Lower leg skin (tissue), 4 donors: ENCODE results near the gene GPS1. TPM values are rescaled to one million over a fixed set of nuclear protein-coding genes. Genes with fewer than 3 reads are reported as not detected.

ENCODE experiments used
- DNase-seq, 2 donors: peaks; one replicate each; pipeline ENCODE4 v3.0.0-alpha.2; 2019; ENCODE audit warnings: low spot score in 2 of 2
- H3K4me3 ChIP-seq: fragments of 200-600 bp; sonication (generic); 2 replicates; pipeline ENCODE4 v1.5.1; 2017; ENCODE audit warnings: mild to moderate bottlenecking, low read depth; ENCODE audit not compliant: poor library complexity, severe bottlenecking
- CTCF ChIP-seq, 3 donors: fragments of 450-650 bp; IDR thresholded peaks; one replicate each; pipeline ENCODE4 v1.5.1; 2016; ENCODE audit warnings: antibody characterized with exemption in 3 of 3, mild to moderate bottlenecking in 3 of 3, moderate library complexity in 2 of 3
- POLR2A ChIP-seq, 2 donors: fragments of 450-650 bp; IDR thresholded peaks; one replicate each; pipeline ENCODE4 v1.6.1; 2016 to 2017; ENCODE audit warnings: antibody characterized with exemption in 2 of 2, mild to moderate bottlenecking in 1 of 2, moderate library complexity in 1 of 2
- WGBS, 2 donors: methylation state at CpG; one replicate each; pipeline ENCODE4 v1.1.5; 2018; 5-methylcytosine and 5-hydroxymethylcytosine counted together
- intact Hi-C: fragments of 100-400 bp; cut with DNase I; formaldehyde crosslinking; loops from one replicate; pipeline ENCODE4 v1.15.0; 2023; ENCODE audit warnings: low total_unique reads
- total RNA-seq, 4 donors: library from RNA; depleted of rRNA; stranded (reverse); fragments of >200 nt; gene quantifications; one replicate each; pipeline ENCODE4 v1.1.0, GENCODE V29; 2016

The GPS1 gene
- total RNA-seq, 4 donors from 2014 or later: 57.2 to 99.3 (median 79.1) TPM

GRCh38 chr17:82016061-82016874 lies 35.4 kb upstream of the GPS1 start:
- H3K4me3 ChIP-seq: no peak overlapping the region
- no peak for DNase-seq
- TF ChIP-seq POLR2A (IDR thresholded peaks at IDR 0.05) (no peak), CTCF (IDR thresholded peaks at IDR 0.05) (no peak)
- intact Hi-C loops: no loop called here
- 84% methylated on average over 18 to 21 of the region's 28 CpGs for whole genome bisulfite sequencing, 2 donors

- no peak for DNase-seq
- 86 to 87% methylated on average over 17 to 24 of the region's 24 CpGs for WGBS, 2 donors
- H3K4me3 ChIP-seq: no peak overlapping the region
- intact Hi-C loops: no loop called here
- TF ChIP-seq CTCF (IDR thresholded peaks at IDR 0.05): no peak
- no peak for TF ChIP-seq POLR2A (IDR thresholded peaks at IDR 0.05)
Measured at GRCh38 chr17:82016875-82017459, 34.7 kb upstream of the GPS1 start.

- DNase-seq: no peak
- intact Hi-C loops: loop anchor here (2.0 kb wide), 1 partner anchor 55 kb away; no protein-coding TSS in a partner anchor
- WGBS, 2 donors: 66 to 73% methylated on average over 10 to 13 of the region's 13 CpGs
- no peak overlapping the region for H3K4me3 ChIP-seq
- no peak for TF ChIP-seq CTCF (IDR thresholded peaks at IDR 0.05)
- no peak for TF ChIP-seq POLR2A (IDR thresholded peaks at IDR 0.05)
Measured at GRCh38 chr17:82017612-82018151, 34.0 kb upstream of the GPS1 start.

- no peak overlapping the region for H3K4me3 ChIP-seq
- intact Hi-C loops: loop anchor here (2.0 kb wide), 1 partner anchor 56 kb away; no protein-coding TSS in a partner anchor
- WGBS, 2 donors: 51 to 56% methylated on average over 15 to 17 of the region's 19 CpGs
- DNase-seq: no peak
- TF ChIP-seq POLR2A (IDR thresholded peaks at IDR 0.05) (no peak), CTCF (IDR thresholded peaks at IDR 0.05) (no peak)
Measured at GRCh38 chr17:82018152-82018988, 33.3 kb upstream of the GPS1 start.

GRCh38 chr17:82018989-82019689 lies 32.6 kb upstream of the GPS1 start:
- no peak for TF ChIP-seq CTCF (IDR thresholded peaks at IDR 0.05)
- no peak for TF ChIP-seq POLR2A (IDR thresholded peaks at IDR 0.05)
- intact Hi-C loops: loop anchor here (2.0 kb wide), 1 partner anchor 56 kb away; no protein-coding TSS in a partner anchor
- WGBS, 2 donors: 86 to 91% methylated on average over 33 of the region's 33 CpGs
- H3K4me3 ChIP-seq: no peak overlapping the region
- DNase-seq: no peak
